LNCAP (cell line): ENCODE results near the gene OSBPL3.

Source experiments
- CTCF ChIP-seq: fragments of 450-650 bp; IDR thresholded peaks from 2 replicates; pipeline ENCODE4 v1.5.1; 2017; ENCODE audit warnings: mild to moderate bottlenecking

OSBPL3 gene

GRCh38 chr7:24946467-24946866 lies 33.5 kb downstream of the OSBPL3 start:
- TF ChIP-seq CTCF, result no peak

DNA sequence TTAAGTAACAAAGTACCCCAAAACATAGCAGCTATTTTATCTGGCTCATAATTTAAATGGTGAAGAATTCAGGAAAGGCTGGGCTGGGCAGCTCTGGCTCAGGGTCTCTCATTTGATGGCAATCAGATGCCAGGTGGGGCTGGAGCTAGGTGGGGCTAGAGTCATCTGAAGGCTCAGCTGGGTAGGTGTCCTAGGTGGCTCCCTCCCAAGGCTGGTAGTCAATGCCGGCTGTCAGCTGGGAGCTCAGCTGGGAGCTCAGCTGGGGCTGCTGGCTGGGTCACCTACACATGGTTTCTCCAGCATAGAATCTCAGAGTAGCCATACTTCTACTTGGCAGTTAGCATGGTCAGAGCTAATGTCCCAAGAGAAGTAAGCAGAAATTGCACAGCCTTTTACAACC lies 34.1 kb downstream of the OSBPL3 start:
- TF ChIP-seq CTCF, result no peak

GRCh38 chr7:24943096-24943948 lies 36.7 kb downstream of the OSBPL3 start:
- no peak for TF ChIP-seq CTCF

- TF ChIP-seq CTCF, result no peak
Measured at GRCh38 chr7:24942226-24942625, 37.8 kb downstream of the OSBPL3 start.

DNA sequence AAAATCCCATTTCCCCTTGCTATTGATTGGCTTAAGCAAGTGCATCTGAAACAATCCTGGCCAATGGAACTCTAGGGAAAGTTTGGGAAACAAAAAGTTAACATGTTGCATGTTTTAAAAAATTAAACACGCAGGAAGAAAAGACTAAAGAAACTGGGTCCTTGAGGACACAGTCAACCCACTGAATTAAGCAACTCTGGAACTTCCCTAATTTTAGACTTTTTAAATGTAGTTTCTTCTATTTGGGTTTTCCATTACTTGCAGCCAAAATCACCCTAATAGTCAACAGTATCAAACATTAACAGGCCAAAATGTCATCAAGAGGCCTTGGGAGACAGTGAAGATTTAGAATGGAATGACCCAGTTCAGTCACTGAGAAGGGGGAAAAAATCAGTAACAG lies 40.6 kb downstream of the OSBPL3 start:
- TF ChIP-seq CTCF, result no peak

DNA sequence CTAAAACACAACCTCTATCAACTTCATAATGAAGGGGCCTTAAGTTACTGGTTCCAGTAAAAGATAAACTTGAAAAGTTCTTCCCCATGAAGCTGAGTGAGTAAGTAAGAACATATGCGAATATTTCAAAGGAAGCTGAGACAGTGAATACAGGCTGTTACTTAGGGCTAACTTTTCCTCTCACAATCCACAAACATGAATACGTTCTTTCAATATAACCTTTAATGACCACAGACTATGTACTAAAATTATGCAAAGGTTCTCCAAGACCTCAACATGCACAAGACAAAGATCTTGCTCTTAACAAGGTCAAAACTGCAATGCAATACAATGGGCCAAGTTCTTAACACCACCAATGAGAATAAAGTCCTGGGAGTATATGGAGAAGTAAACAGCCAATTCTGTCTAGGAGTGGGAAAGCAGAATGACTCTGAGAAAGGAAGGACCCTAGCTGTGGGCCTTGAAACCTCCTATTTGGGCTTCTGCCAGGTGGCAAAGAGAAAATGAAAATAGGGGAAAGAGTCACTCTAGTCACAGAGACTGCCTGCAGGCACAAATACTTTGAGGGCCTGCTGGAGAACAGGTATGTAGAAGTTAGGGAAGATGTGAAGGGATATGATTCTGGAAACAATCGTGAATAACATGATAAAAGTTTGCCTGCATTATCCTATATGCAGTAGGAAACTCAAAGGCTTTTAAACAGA lies 43.7 kb downstream of the OSBPL3 start:
- no peak for TF ChIP-seq CTCF

DNA sequence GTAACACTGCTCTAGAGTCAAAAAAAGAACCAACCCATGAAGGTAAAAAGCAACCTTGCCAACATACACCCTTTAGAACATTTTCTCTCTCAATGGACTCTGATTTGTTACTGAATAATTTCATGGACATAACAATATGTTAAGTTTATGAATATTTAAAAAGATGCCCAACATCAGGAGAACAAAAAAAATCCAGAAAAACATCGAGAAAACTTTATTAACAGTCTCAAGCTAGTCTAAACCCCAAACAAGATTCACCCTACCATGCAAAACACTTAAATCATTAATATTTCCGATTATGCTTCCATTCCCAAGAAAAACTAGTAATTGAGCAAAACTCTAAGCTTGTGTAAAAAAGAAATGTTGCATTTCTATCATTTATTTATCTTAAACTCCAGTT lies 46.7 kb downstream of the OSBPL3 start:
- TF ChIP-seq CTCF, result no peak
